RCC 7860 (cell line): Measurements from ENCODE around the gene NPTN.
"Not testable (repeated sequence)": the region's sequence is repeated elsewhere in the genome, so short reads cannot be mapped to it uniquely, and the experiment has no call there.

Experiments used
- DNase-seq: peaks from one replicate; pipeline ENCODE4 v3.0.0-alpha.2; 2015; ENCODE audit warnings: low spot score
- FAIRE-seq: peaks from 2 replicates; lab custom pipeline; 2012; peaks lifted over from hg19 to GRCh38; lab: Jason Lieb, UNC

The NPTN gene

GRCh38 chr15:73602446-73602843 is 30.7 kb downstream of the NPTN start:
- FAIRE-seq (no peak), DNase-seq (no peak)

GRCh38 chr15:73601451-73602445 is 31.4 kb downstream of the NPTN start:
- DNase-seq = no peak
- no peak for FAIRE-seq

- DNase-seq = no peak
- FAIRE-seq = no peak
Observed at GRCh38 chr15:73600413-73601335, 32.5 kb downstream of the NPTN start.

GRCh38 chr15:73599934-73600333 is 33.3 kb downstream of the NPTN start:
- DNase-seq (peak; percentile 49), FAIRE-seq (peak; percentile 75)

- FAIRE-seq (no peak), DNase-seq (no peak)
Observed at GRCh38 chr15:73598530-73599160, 34.5 kb downstream of the NPTN start.

GRCh38 chr15:73597036-73597638 is 36.1 kb downstream of the NPTN start:
- FAIRE-seq = no peak

GRCh38 chr15:73596174-73596573 is 37.0 kb downstream of the NPTN start:
- FAIRE-seq = no peak
- no peak for DNase-seq

More at GRCh38 chr15:73597036-73597638, 36.1 kb downstream of the NPTN start:
- DNase-seq = no peak

- no peak for FAIRE-seq
- DNase-seq = no peak
Observed at GRCh38 chr15:73594109-73594508, 39.1 kb downstream of the NPTN start.

- FAIRE-seq = no peak
- DNase-seq = no peak
Observed at GRCh38 chr15:73593304-73594074, 39.7 kb downstream of the NPTN start.

- no peak for DNase-seq
- FAIRE-seq = no peak
Observed at GRCh38 chr15:73590263-73590662, 42.9 kb downstream of the NPTN start.

- DNase-seq = no peak
- no peak for FAIRE-seq
Observed at GRCh38 chr15:73589766-73590165, 43.4 kb downstream of the NPTN start.

GRCh38 chr15:73585871-73586654 is 47.1 kb downstream of the NPTN start:
- DNase-seq = no peak
- FAIRE-seq = no peak

GRCh38 chr15:73584699-73585420 is 48.3 kb downstream of the NPTN start:
- FAIRE-seq = no peak
- DNase-seq = no peak

- DNase-seq (no peak), FAIRE-seq (no peak)
Observed at GRCh38 chr15:73583544-73583943, 49.6 kb downstream of the NPTN start.

GRCh38 chr15:73582851-73583379 is 50.3 kb downstream of the NPTN start:
- no peak for DNase-seq
- FAIRE-seq = no peak

- FAIRE-seq (no peak), DNase-seq (no peak)
Observed at GRCh38 chr15:73578026-73578425, 55.2 kb downstream of the NPTN start.

GRCh38 chr15:73577593-73577992 is 55.6 kb downstream of the NPTN start:
- not testable (repeated sequence) for FAIRE-seq, DNase-seq

GRCh38 chr15:73575636-73576247 is 57.4 kb downstream of the NPTN start:
- DNase-seq (no peak), FAIRE-seq (no peak)
